ENCODE measurements around the gene UACA.
"Not testable (repeated sequence)": the region's sequence is repeated elsewhere in the genome, so short reads cannot be mapped to it uniquely, and the experiment has no call there.

The UACA gene

GRCh38 chr15:70679919-70680231 lies 83.5 kb downstream of the UACA start:
- Histone ChIP-seq H3K9me3 (ENCODE audit: control insufficient read depth in 1 of 2, low read length in 2 of 2) (no peaks in the 10 kb centered on the region), H3K27me3 (ENCODE audit: low read depth, low read length) (no peaks in the 10 kb centered on the region), H3K27ac (ENCODE audit: low read length) (no peak overlapping the region), H3K36me3 (ENCODE audit: control insufficient read depth in 1 of 2, insufficient read depth in 2 of 2, low read length in 2 of 2) (peaks cover 0 to 6% of the 10 kb centered on the region in 2 donors), H3K4me1 (ENCODE audit: control insufficient read depth in 1 of 2, insufficient read depth in 2 of 2, low read length in 2 of 2) (no peaks in the 10 kb centered on the region), H3K4me3 (ENCODE audit: low read depth in 1 of 2, low read length in 2 of 2) (no peak overlapping the region)

- Histone ChIP-seq H3K36me3 (ENCODE audit: control insufficient read depth in 1 of 2, insufficient read depth in 2 of 2, low read length in 2 of 2) (peaks cover 10 to 16% of the 10 kb centered on the region in 2 donors), H3K4me1 (ENCODE audit: control insufficient read depth in 1 of 2, insufficient read depth in 2 of 2, low read length in 2 of 2) (peaks cover 0 to 2% of the 10 kb centered on the region in 2 donors), H3K27ac (ENCODE audit: low read length) (no peak overlapping the region), H3K9me3 (ENCODE audit: control insufficient read depth in 1 of 2, low read length in 2 of 2) (no peaks in the 10 kb centered on the region), H3K27me3 (ENCODE audit: low read depth, low read length) (no peaks in the 10 kb centered on the region), H3K4me3 (ENCODE audit: low read depth in 1 of 2, low read length in 2 of 2) (no peak overlapping the region)
These were observed 91.3 kb downstream of the UACA start for GRCh38 chr15:70672081-70672480.

- Histone ChIP-seq H3K4me1 (ENCODE audit: control insufficient read depth in 1 of 2, insufficient read depth in 2 of 2, low read length in 2 of 2) (peaks cover 0 to 3% of the 10 kb centered on the region in 2 donors), H3K36me3 (ENCODE audit: control insufficient read depth in 1 of 2, insufficient read depth in 2 of 2, low read length in 2 of 2) (peaks cover 10 to 16% of the 10 kb centered on the region in 2 donors), H3K27ac (ENCODE audit: low read length) (no peak overlapping the region), H3K27me3 (ENCODE audit: low read depth, low read length) (no peaks in the 10 kb centered on the region), H3K9me3 (ENCODE audit: control insufficient read depth in 1 of 2, low read length in 2 of 2) (no peaks in the 10 kb centered on the region), H3K4me3 (ENCODE audit: low read depth in 1 of 2, low read length in 2 of 2) (no peak overlapping the region)
These were observed 92.7 kb downstream of the UACA start for GRCh38 chr15:70670680-70671079.

- Histone ChIP-seq H3K27ac (ENCODE audit: low read length) (no peak overlapping the region), H3K27me3 (ENCODE audit: low read depth, low read length) (no peaks in the 10 kb centered on the region), H3K9me3 (ENCODE audit: control insufficient read depth in 1 of 2, low read length in 2 of 2) (no peaks in the 10 kb centered on the region), H3K4me1 (ENCODE audit: control insufficient read depth in 1 of 2, insufficient read depth in 2 of 2, low read length in 2 of 2) (peaks cover 0 to 3% of the 10 kb centered on the region in 2 donors), H3K36me3 (ENCODE audit: control insufficient read depth in 1 of 2, insufficient read depth in 2 of 2, low read length in 2 of 2) (peaks cover 10 to 13% of the 10 kb centered on the region in 2 donors), H3K4me3 (ENCODE audit: low read depth in 1 of 2, low read length in 2 of 2) (no peak overlapping the region)
These were observed 93.2 kb downstream of the UACA start for GRCh38 chr15:70669966-70670658.

- Histone ChIP-seq H3K27me3 (ENCODE audit: low read depth, low read length) (no peaks in the 10 kb centered on the region), H3K9me3 (ENCODE audit: control insufficient read depth in 1 of 2, low read length in 2 of 2) (no peaks in the 10 kb centered on the region), H3K27ac (ENCODE audit: low read length) (no peak overlapping the region), H3K4me3 (ENCODE audit: low read depth in 1 of 2, low read length in 2 of 2) (no peak overlapping the region), H3K36me3 (ENCODE audit: control insufficient read depth in 1 of 2, insufficient read depth in 2 of 2, low read length in 2 of 2) (peaks cover 11 to 15% of the 10 kb centered on the region in 2 donors), H3K4me1 (ENCODE audit: control insufficient read depth in 1 of 2, insufficient read depth in 2 of 2, low read length in 2 of 2) (peaks cover 0 to 3% of the 10 kb centered on the region in 2 donors)
These were observed 94.3 kb downstream of the UACA start for GRCh38 chr15:70669006-70669602.

- Histone ChIP-seq H3K27ac (ENCODE audit: low read length) (no peak overlapping the region), H3K4me1 (ENCODE audit: control insufficient read depth in 1 of 2, insufficient read depth in 2 of 2, low read length in 2 of 2) (peaks cover 0 to 3% of the 10 kb centered on the region in 2 donors), H3K27me3 (ENCODE audit: low read depth, low read length) (no peaks in the 10 kb centered on the region), H3K4me3 (ENCODE audit: low read depth in 1 of 2, low read length in 2 of 2) (no peak overlapping the region), H3K9me3 (ENCODE audit: control insufficient read depth in 1 of 2, low read length in 2 of 2) (no peaks in the 10 kb centered on the region), H3K36me3 (ENCODE audit: control insufficient read depth in 1 of 2, insufficient read depth in 2 of 2, low read length in 2 of 2) (peaks cover 13 to 17% of the 10 kb centered on the region in 2 donors)
These were observed 97.8 kb downstream of the UACA start for GRCh38 chr15:70665599-70665998.

- Histone ChIP-seq H3K9me3 (ENCODE audit: control insufficient read depth in 1 of 2, low read length in 2 of 2) (no peaks in the 10 kb centered on the region), H3K27me3 (ENCODE audit: low read depth, low read length) (no peaks in the 10 kb centered on the region), H3K4me1 (ENCODE audit: control insufficient read depth in 1 of 2, insufficient read depth in 2 of 2, low read length in 2 of 2) (peaks cover 0 to 3% of the 10 kb centered on the region in 2 donors), H3K36me3 (ENCODE audit: control insufficient read depth in 1 of 2, insufficient read depth in 2 of 2, low read length in 2 of 2) (peaks cover 13 to 17% of the 10 kb centered on the region in 2 donors), H3K4me3 (ENCODE audit: low read depth in 1 of 2, low read length in 2 of 2) (no peak overlapping the region), H3K27ac (ENCODE audit: low read length) (no peak overlapping the region)
These were observed 98.9 kb downstream of the UACA start for GRCh38 chr15:70664494-70664893.

- H3K36me3 ChIP-seq (ENCODE audit: control insufficient read depth in 1 of 2, insufficient read depth in 2 of 2, low read length in 2 of 2); H3K27ac ChIP-seq (ENCODE audit: low read length); H3K27me3 ChIP-seq (ENCODE audit: low read depth, low read length); H3K4me1 ChIP-seq (ENCODE audit: control insufficient read depth in 1 of 2, insufficient read depth in 2 of 2, low read length in 2 of 2); H3K9me3 ChIP-seq (ENCODE audit: control insufficient read depth in 1 of 2, low read length in 2 of 2); H3K4me3 ChIP-seq (ENCODE audit: low read depth in 1 of 2, low read length in 2 of 2): not testable (repeated sequence)
These were observed 100.3 kb downstream of the UACA start for GRCh38 chr15:70663069-70663468.

- Histone ChIP-seq H3K4me3 (ENCODE audit: low read depth in 1 of 2, low read length in 2 of 2) (no peak overlapping the region), H3K4me1 (ENCODE audit: control insufficient read depth in 1 of 2, insufficient read depth in 2 of 2, low read length in 2 of 2) (no peaks in the 10 kb centered on the region), H3K36me3 (ENCODE audit: control insufficient read depth in 1 of 2, insufficient read depth in 2 of 2, low read length in 2 of 2) (peaks cover 3 to 23% of the 10 kb centered on the region in 2 donors), H3K27me3 (ENCODE audit: low read depth, low read length) (no peaks in the 10 kb centered on the region), H3K27ac (ENCODE audit: low read length) (no peak overlapping the region), H3K9me3 (ENCODE audit: control insufficient read depth in 1 of 2, low read length in 2 of 2) (no peaks in the 10 kb centered on the region)
These were observed 103.7 kb downstream of the UACA start for GRCh38 chr15:70659662-70660061.

- Histone ChIP-seq H3K36me3 (ENCODE audit: control insufficient read depth in 1 of 2, insufficient read depth in 2 of 2, low read length in 2 of 2) (peaks cover 2 to 17% of the 10 kb centered on the region in 2 donors), H3K4me3 (ENCODE audit: low read depth in 1 of 2, low read length in 2 of 2) (no peak overlapping the region), H3K9me3 (ENCODE audit: control insufficient read depth in 1 of 2, low read length in 2 of 2) (no peaks in the 10 kb centered on the region), H3K27me3 (ENCODE audit: low read depth, low read length) (no peaks in the 10 kb centered on the region), H3K27ac (ENCODE audit: low read length) (no peak overlapping the region), H3K4me1 (ENCODE audit: control insufficient read depth in 1 of 2, insufficient read depth in 2 of 2, low read length in 2 of 2) (no peaks in the 10 kb centered on the region)
These were observed 104.7 kb downstream of the UACA start for GRCh38 chr15:70658641-70659040.

GRCh38 chr15:70653426-70653825 lies 109.9 kb downstream of the UACA start:
- Histone ChIP-seq H3K27me3 (ENCODE audit: low read depth, low read length) (no peaks in the 10 kb centered on the region), H3K36me3 (ENCODE audit: control insufficient read depth in 1 of 2, insufficient read depth in 2 of 2, low read length in 2 of 2) (peaks cover 3 to 17% of the 10 kb centered on the region in 2 donors)

GRCh38 chr15:70652341-70652740 lies 111.0 kb downstream of the UACA start:
- Histone ChIP-seq H3K4me3 (ENCODE audit: low read depth in 1 of 2, low read length in 2 of 2) (no peak overlapping the region), H3K27ac (ENCODE audit: low read length) (no peak overlapping the region), H3K4me1 (ENCODE audit: control insufficient read depth in 1 of 2, insufficient read depth in 2 of 2, low read length in 2 of 2) (no peaks in the 10 kb centered on the region), H3K36me3 (ENCODE audit: control insufficient read depth in 1 of 2, insufficient read depth in 2 of 2, low read length in 2 of 2) (peaks cover 3 to 12% of the 10 kb centered on the region in 2 donors), H3K9me3 (ENCODE audit: control insufficient read depth in 1 of 2, low read length in 2 of 2) (no peaks in the 10 kb centered on the region), H3K27me3 (ENCODE audit: low read depth, low read length) (no peaks in the 10 kb centered on the region)

More at GRCh38 chr15:70653426-70653825, 109.9 kb downstream of the UACA start:
- H3K4me1 ChIP-seq (ENCODE audit: control insufficient read depth in 1 of 2, insufficient read depth in 2 of 2, low read length in 2 of 2), result no peaks in the 10 kb centered on the region
- H3K4me3 ChIP-seq (ENCODE audit: low read depth in 1 of 2, low read length in 2 of 2), result no peak overlapping the region
- H3K9me3 ChIP-seq (ENCODE audit: control insufficient read depth in 1 of 2, low read length in 2 of 2), result no peaks in the 10 kb centered on the region
- H3K27ac ChIP-seq (ENCODE audit: low read length), result no peak overlapping the region

Data from muscle layer of duodenum (tissue), 2 donors.